ENCODE results near the gene MTARC1.

MTARC1 gene

GRCh38 chr1:220807726-220808125, 21.0 kb downstream of the MTARC1 start:
- no peak for DNase-seq

GRCh38 chr1:220808345-220809186, 21.9 kb downstream of the MTARC1 start:
- DNase-seq: no peak

DNA sequence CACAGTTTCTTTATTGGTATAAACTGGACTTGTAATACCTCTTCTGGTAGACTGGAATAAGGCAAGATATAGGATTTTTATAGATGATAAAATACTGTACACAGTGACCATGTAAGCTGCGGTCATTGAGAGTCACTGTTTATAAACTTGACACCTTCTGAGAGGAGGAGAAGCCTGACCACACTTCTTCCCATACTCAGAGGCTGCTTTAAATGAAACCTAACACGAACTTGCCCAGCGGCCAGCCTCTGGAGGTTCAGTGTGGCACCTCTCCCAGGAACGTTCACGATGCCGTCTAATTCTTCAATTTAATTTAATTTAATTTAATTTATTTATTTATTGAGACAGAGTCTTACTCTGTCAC, 22.5 kb downstream of the MTARC1 start:
- no peak for DNase-seq

DNA sequence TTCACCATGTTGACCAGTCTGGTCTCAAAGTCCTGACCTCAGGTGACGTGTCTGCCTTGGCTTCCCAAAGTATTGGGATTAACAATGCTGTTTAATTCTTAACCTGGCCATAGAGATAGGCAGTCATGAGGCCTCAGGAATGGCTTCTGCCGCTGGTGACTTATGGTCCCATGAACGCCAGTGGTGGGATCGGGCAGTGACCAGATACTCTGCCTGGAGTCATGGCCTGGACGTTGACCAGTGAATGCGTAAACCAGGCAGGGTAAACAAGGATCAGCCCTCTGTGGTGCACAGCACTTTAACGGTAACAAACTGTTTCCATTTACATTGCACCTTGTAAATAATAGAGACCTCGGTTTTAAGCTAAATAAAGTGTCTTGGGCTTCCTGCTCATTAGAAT, 23.0 kb downstream of the MTARC1 start:
- no peak for DNase-seq

DNA sequence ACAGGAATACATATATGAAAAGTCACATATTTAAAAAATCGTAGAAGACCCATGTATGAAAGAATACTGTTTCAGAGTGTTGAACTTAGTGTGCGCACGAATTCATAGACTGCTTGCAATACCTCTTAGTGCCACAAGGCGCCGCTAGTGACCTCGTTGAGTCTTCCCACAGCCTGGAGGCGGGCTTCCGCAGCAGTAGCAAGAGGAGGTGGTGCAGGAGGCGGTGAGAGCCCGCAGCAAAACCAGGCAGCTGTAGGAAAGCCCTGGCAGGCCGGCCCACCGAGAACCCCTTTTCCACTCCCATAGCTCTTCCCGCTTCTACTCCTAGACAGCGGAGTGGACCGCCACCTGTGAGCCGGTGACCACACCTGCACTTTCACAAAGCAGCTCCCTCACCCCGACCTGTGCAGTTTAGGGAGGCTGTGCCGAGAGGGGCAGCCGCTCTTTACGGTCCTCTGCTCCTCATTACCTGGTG, 23.5 kb downstream of the MTARC1 start:
- peak; percentile 58 for DNase-seq

- no peak for DNase-seq
These were observed 24.2 kb downstream of the MTARC1 start for GRCh38 chr1:220810963-220811362.

DNA sequence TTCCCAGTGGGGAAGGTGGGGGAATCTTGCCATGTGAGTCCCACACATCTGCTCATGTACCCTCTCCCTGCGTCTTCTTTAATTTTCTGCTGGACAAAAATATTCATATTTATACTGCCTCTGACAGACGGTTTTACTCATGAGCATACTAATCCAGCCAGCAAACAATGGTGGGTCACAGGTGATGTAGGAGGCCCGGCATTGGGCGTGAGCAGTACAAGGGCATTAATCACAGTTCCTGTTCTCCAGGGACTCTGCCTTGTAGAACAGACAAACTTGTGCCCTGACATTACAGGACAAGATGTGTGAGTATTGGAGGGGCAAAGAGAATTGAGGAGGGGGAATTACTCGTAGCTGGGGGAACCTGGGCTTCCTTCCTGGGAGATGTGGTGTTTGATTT, 25.0 kb downstream of the MTARC1 start:
- no peak for DNase-seq

- no peak for DNase-seq
These were observed 25.6 kb downstream of the MTARC1 start for GRCh38 chr1:220812308-220812707.

DNA sequence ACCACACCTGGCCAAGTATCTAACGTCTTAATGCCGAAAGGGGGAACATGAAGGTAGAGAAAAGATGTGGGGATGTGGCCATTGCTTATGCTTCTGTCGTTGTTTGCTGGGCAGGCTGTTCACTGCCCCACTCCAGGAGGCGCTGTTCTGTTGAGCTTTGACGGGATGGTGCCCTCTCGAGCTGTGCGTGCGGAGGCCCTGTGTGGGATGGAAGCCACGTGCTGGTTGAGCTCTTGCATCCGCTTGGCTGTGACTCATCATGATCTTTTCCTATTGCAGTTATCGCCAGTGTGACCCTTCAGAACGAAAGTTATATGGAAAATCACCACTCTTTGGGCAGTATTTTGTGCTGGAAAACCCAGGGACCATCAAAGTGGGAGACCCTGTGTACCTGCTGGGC, 26.3 kb downstream of the MTARC1 start:
- no peak for DNase-seq

DNA sequence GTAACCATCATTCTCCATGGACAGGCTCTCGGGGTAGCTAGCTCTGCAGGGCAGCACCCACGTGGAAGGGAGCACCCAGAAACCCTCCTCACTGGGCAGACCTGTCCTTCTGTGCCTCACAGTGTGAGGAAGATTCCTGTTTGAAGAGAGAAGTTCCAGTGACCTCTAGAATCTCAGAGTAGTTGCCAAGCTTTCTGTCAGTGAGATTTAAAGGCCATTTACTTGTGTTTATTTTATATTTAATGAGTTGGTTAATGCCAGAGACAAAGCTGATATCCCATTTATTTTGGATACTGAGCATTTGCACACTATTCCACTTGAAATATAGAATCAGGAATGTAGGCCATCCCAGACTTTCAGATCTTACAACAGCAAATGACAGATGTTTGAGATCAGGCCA, 28.7 kb downstream of the MTARC1 start:
- DNase-seq: no peak

DNA sequence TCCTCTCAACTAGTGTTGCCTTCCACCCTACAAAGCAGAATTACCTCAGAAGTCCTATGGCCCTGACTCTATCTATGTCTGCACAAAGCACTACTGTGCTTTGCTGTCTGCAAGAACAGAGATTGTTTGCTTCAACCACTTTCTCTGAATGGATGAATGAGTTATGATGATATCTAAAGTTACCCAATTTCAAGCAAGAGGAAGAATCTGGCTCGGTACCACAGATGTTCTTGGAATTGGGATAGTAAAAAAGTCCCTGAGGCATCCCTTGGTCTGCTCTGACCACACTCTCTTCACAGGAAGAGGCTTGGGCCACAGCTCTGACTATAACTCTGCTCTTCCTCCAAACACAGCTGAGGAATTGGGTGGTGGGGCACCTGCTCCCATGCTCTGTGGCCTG, 31.2 kb downstream of the MTARC1 start:
- DNase-seq: no peak

DNA sequence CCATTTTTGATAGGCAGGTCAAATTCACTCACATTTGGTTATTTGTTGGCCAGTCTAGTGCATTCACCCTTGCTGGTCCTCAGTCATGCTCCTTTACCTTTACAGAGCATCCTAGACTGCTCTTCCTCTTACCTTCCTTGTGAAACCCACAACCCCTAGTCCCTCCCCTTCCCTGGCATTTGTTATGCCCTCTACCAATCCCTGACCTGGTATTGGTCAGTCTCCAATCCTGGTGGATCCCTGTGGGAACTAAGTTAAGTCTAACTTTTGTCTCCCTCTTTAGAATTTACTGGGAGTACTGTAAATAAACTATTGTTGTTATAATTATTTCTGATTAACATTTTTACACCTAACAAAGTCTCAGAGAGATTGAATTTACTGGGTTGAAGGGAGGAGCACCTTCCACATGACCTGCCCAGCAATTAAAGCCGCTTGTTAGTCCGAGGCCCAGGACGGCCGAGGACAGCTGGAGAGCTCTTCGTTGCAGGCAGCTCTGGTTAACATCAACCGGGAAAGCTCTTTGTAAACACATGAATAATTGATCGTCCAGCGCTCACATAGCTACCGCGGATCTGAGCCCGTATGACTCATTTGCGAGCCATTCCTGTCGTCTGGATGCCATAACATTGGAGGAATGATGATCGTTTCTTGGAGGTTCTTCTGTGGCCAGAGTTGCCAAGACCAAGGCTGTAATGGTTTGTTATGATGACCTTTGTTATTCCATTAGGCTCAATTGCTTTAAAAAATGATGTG, 31.9 kb downstream of the MTARC1 start:
- DNase-seq: no peak

- DNase-seq: no peak
These were observed 32.8 kb downstream of the MTARC1 start for GRCh38 chr1:220819467-220820026.

GRCh38 chr1:220824031-220824989, 37.6 kb downstream of the MTARC1 start:
- no peak for DNase-seq

DNA sequence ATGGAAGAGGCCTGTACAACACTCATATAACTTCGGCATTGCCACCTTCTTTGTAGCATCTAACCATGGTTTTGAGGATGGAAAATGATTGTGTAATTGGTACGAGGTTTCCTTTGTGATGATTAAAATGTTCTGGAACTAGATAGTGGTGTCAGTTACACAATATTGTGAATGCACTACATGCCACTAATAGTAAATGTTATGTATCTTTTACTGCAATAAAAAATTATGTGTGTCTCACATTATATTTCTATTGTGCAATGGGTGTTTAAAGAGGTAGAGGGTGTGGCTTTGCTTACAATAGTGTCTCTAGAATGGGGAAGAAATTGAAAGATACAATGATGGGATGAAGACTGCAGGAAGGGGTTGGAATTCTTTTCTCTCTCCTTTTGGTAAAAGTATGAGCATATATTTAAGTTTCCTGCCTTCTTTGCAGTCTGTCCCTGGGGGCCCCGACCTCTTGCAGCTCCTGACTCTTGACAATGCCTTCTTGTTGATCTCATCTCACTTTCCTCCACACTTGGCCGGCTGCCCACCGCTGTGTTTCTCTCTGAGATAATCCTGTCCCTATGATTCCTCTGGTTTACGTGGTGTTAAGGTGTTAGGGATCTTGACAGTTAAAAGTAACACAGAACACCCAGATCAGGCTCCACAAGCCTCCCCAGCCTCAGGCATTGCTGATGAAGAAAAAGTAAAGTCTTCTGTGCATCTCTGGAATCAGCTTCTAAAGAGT, 39.3 kb downstream of the MTARC1 start:
- DNase-seq: no peak

GRCh38 chr1:220826729-220827128, 40.0 kb downstream of the MTARC1 start:
- no peak for DNase-seq

- no peak for DNase-seq
These were observed 40.9 kb downstream of the MTARC1 start for GRCh38 chr1:220827445-220828178.

- no peak for DNase-seq
These were observed 41.4 kb downstream of the MTARC1 start for GRCh38 chr1:220828179-220828490.

GRCh38 chr1:220828950-220829586, 42.4 kb downstream of the MTARC1 start:
- no peak for DNase-seq

GRCh38 chr1:220833436-220833835, 46.7 kb downstream of the MTARC1 start:
- DNase-seq: no peak

Data from NCI-H2171 treated with DMSO at 0.1 percent for 48 hours (cell line).